Neutrophil (primary cell): ENCODE results near the gene UNC5B.

ENCODE experiments used
- H3K27ac ChIP-seq: fragments of 200-600 bp; sonication (generic); 2 replicates; pipeline ENCODE4 v1.5.1; 2016; ENCODE audit warnings: mild to moderate bottlenecking, moderate library complexity
- H3K27me3 ChIP-seq: fragments of 200-600 bp; sonication (generic); 2 replicates; pipeline ENCODE4 v1.6.0; 2016; ENCODE audit warnings: mild to moderate bottlenecking
- H3K36me3 ChIP-seq: fragments of 200-600 bp; sonication (generic); 2 replicates; pipeline ENCODE4 v1.5.1; 2017
- H3K4me1 ChIP-seq, 2 experiments: fragments of 200-600 bp in 1 of 2; sonication (generic) in 1 of 2; 1 replicate in 1 of 2; 2 replicates in 1 of 2; pipeline versions ENCODE4 v1.5.1 to v1.6.1; 2013 to 2016; ENCODE audit warnings: low read depth in 1 of 2, low read length in 1 of 2, mild to moderate bottlenecking in 1 of 2, moderate library complexity in 1 of 2; ENCODE audit not compliant: control insufficient read depth in 1 of 2, insufficient read depth in 1 of 2
- H3K4me3 ChIP-seq, 2 experiments: fragments of 200-600 bp in 1 of 2; sonication (generic) in 1 of 2; 1 replicate in 1 of 2; 2 replicates in 1 of 2; pipeline ENCODE4 v1.5.1; 2013 to 2016; ENCODE audit warnings: low read depth in 1 of 2, low read length in 1 of 2, mild to moderate bottlenecking in 1 of 2, moderate library complexity in 1 of 2
- H3K9me3 ChIP-seq: fragments of 200-600 bp; sonication (generic); 2 replicates; pipeline ENCODE4 v1.5.1; 2016
- CTCF ChIP-seq: fragments of 200-600 bp; sonication (generic); IDR thresholded peaks from 2 replicates; pipeline ENCODE4 v1.5.1; 2016; ENCODE audit warnings: antibody characterized with exemption

UNC5B gene

GRCh38 chr10:71289421-71290130, 77.2 kb downstream of the UNC5B start:
- Histone ChIP-seq H3K36me3 (no peaks in the 10 kb centered on the region), H3K27me3 (no peaks in the 10 kb centered on the region), H3K9me3 (no peaks in the 10 kb centered on the region), H3K4me1 (no peaks in the 10 kb centered on the region), H3K27ac (no peak overlapping the region), H3K4me3 (no peak overlapping the region)
- no peak for TF ChIP-seq CTCF

- H3K4me1 ChIP-seq: no peaks in the 10 kb centered on the region
- TF ChIP-seq CTCF: no peak
- no peaks in the 10 kb centered on the region for H3K27me3 ChIP-seq
- H3K36me3 ChIP-seq: no peaks in the 10 kb centered on the region
- H3K27ac ChIP-seq: no peak overlapping the region
- no peak overlapping the region for H3K4me3 ChIP-seq
- no peaks in the 10 kb centered on the region for H3K9me3 ChIP-seq
Measured at GRCh38 chr10:71290331-71290730, 78.0 kb downstream of the UNC5B start.

DNA sequence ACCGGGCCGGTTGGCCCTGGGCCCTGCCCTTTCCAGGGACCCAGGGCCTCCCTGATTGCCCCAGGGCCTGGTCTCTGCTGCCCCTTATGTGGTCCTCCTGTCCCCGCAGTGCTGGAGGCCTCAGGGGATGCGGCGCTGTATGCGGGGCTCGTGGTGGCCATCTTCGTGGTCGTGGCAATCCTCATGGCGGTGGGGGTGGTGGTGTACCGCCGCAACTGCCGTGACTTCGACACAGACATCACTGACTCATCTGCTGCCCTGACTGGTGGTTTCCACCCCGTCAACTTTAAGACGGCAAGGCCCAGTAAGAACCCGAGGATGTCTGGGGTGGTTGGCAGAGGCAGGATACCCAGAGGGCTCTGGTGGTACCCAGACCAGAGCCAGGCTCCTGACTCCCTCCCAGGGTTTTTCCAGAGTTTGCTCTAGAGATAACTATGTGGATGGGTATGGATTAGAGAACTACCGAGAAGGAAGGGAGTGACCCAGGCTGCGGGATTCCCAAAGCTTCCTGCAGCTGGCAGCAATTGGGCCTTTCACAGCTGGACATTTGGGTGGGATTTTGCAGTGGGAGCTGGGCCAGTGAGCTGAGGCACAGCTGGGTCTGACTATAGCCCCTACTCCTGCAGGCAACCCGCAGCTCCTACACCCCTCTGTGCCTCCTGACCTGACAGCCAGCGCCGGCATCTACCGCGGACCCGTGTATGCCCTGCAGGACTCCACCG, 78.6 kb downstream of the UNC5B start:
- Histone ChIP-seq H3K9me3 (no peaks in the 10 kb centered on the region), H3K4me1 (no peaks in the 10 kb centered on the region), H3K4me3 (no peak overlapping the region), H3K36me3 (no peaks in the 10 kb centered on the region), H3K27me3 (no peaks in the 10 kb centered on the region), H3K27ac (no peak overlapping the region)
- no peak for TF ChIP-seq CTCF

DNA sequence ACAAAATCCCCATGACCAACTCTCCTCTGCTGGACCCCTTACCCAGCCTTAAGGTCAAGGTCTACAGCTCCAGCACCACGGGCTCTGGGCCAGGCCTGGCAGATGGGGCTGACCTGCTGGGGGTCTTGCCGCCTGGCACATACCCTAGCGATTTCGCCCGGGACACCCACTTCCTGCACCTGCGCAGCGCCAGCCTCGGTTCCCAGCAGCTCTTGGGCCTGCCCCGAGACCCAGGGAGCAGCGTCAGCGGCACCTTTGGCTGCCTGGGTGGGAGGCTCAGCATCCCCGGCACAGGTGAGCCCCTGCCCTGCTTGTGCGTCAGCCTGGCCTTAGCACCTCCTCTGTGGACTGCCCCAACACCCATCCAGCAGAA, 79.1 kb downstream of the UNC5B start:
- Histone ChIP-seq H3K27ac (no peak overlapping the region), H3K36me3 (no peaks in the 10 kb centered on the region)
- no peak for TF ChIP-seq CTCF

DNA sequence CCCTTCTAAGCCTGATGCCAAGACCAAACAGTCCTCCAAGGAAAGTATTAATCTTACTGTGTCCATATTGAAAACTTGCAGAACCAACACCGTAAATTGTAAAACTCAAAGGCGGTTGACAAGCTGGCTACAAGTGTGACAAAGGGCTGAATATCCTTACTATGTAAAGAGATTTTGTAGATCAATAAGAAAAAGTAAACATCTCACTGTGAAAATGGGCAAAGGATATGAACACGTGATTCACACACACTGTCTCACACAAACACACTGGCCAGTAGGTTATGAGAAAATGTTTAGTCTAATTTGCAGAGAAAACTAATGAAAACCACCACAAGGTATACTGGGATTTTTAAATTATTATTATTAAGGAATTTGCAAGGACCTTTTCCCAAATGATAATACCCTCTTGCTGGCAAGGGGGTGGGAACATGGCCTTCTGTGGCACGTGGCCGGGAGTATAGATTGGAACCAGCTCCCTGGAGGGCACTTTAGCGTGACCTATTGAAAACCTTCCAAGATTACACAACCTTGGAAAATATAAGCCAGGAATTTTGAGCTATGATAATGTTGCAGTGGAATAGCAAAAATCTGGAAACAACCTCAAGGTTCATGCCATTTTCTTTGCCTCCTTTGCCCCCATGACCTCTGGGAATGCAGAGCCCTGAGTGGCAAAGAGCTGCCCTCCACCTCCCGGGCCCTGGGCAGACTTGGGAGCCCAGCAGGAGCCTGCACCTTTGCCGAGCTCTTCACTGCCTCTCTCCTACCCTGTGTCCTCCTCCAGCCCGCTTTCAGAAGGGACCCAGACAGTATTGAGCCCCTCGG, 80.5 kb downstream of the UNC5B start:
- Histone ChIP-seq H3K36me3 (no peaks in the 10 kb centered on the region), H3K9me3 (no peaks in the 10 kb centered on the region), H3K4me3 (no peak overlapping the region), H3K27ac (no peak overlapping the region), H3K27me3 (no peaks in the 10 kb centered on the region), H3K4me1 (no peaks in the 10 kb centered on the region)
- TF ChIP-seq CTCF: no peak

More for the DNA sequence above, 79.1 kb downstream of the UNC5B start:
- Histone ChIP-seq H3K4me1 (no peaks in the 10 kb centered on the region), H3K4me3 (no peak overlapping the region), H3K9me3 (no peaks in the 10 kb centered on the region), H3K27me3 (no peaks in the 10 kb centered on the region)
